SU-DHL-6 (cell line): ENCODE data around the gene EIF3K.

Experiments
- EZH2phosphoT487 ChIP-seq: fragments of 200-600 bp; sonication (generic), shearing (Covaris generic); conservative IDR thresholded peaks from 2 replicates; pipeline ENCODE4 v1.6.1; 2018; ENCODE audit warnings: mild to moderate bottlenecking, antibody characterized with exemption, low read length, moderate library complexity, mixed read lengths
- TF ChIP-seq, protein P1 (sequence below): fragments of 200-600 bp; sonication (generic); IDR thresholded peaks from one replicate; pipeline ENCODE4 v1.5.1; 2017; ENCODE audit warnings: antibody characterized with exemption, mild to moderate bottlenecking, low read length, moderate library complexity; ENCODE audit not compliant: insufficient read depth, poor library complexity, severe bottlenecking

DNA sequence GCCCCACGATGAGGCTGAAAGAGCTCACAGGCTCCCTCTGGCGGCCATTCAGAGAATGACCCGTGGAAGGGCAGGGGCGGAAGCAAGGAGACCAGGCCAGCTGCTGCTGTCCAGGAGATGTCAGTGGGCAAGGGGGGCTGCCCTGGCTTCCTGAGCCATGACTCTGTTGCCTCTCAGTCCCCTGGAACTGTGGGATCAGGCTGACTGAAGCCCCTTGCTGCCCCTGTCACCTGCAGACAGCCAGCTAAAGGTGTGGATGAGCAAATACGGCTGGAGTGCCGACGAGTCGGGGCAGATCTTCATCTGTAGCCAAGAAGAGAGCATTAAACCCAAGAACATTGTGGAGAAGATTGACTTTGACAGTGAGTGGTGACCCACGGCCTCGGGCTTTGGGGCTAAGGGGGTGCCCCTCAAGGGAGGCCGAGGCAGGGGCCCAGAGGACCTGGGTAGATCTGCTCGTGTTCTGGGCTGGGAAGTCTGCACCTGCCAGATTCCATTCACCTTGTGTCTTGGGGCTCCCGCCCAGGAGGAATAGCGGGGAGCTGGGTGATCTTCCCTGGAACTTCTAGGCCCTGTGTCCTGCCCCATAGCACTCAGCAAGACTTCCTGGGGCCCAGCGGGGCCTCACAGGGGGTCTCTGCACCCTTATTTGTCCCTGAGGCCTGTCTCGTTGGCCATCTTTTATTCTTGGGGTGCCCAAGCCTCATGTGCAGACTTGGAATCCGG, 15.9 kb downstream of the EIF3K start:
- TF ChIP-seq, protein P1, sequence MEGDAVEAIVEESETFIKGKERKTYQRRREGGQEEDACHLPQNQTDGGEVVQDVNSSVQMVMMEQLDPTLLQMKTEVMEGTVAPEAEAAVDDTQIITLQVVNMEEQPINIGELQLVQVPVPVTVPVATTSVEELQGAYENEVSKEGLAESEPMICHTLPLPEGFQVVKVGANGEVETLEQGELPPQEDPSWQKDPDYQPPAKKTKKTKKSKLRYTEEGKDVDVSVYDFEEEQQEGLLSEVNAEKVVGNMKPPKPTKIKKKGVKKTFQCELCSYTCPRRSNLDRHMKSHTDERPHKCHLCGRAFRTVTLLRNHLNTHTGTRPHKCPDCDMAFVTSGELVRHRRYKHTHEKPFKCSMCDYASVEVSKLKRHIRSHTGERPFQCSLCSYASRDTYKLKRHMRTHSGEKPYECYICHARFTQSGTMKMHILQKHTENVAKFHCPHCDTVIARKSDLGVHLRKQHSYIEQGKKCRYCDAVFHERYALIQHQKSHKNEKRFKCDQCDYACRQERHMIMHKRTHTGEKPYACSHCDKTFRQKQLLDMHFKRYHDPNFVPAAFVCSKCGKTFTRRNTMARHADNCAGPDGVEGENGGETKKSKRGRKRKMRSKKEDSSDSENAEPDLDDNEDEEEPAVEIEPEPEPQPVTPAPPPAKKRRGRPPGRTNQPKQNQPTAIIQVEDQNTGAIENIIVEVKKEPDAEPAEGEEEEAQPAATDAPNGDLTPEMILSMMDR: peak; percentile 86
- TF ChIP-seq EZH2phosphoT487: no peak
